HG03064 (cell line): ENCODE measurements around the gene ESM1.
"Not testable (repeated sequence)": the region's sequence is repeated elsewhere in the genome, so short reads cannot be mapped to it uniquely, and the experiment has no call there.

Source experiments
- ATAC-seq: cut with Tn5 transposase; IDR thresholded peaks from one replicate; pipeline ENCODE4 v1.9.1; 2021; ENCODE audit warnings: low read depth; ENCODE audit not compliant: unreplicated experiment

Gene ESM1

GRCh38 chr5:54985301-54986268 lies at the start of gene ESM1:
Gene ESM1, minus strand, starts transcription at chr5:54985593. Its CDS starts 76 bp downstream, at chr5:54985517.
- no peak for ATAC-seq

DNA sequence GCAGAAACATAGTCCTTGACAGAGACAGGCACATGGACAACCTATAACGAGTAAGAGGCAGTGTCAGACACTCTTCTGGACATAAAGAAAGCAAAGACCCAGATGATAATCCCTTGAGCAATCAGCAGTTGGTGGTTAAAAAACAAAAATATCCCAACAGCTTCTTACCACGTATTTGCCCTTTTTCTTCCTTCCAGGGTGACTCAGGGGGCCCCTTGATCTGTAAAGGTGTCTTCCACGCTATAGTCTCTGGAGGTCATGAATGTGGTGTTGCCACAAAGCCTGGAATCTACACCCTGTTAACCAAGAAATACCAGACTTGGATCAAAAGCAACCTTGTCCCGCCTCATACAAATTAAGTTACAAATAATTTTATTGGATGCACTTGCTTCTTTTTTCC lies 48.2 kb upstream of the ESM1 start:
- ATAC-seq, result no peak

- ATAC-seq, result no peak
Measured at GRCh38 chr5:55031492-55031891, 46.1 kb upstream of the ESM1 start.

DNA sequence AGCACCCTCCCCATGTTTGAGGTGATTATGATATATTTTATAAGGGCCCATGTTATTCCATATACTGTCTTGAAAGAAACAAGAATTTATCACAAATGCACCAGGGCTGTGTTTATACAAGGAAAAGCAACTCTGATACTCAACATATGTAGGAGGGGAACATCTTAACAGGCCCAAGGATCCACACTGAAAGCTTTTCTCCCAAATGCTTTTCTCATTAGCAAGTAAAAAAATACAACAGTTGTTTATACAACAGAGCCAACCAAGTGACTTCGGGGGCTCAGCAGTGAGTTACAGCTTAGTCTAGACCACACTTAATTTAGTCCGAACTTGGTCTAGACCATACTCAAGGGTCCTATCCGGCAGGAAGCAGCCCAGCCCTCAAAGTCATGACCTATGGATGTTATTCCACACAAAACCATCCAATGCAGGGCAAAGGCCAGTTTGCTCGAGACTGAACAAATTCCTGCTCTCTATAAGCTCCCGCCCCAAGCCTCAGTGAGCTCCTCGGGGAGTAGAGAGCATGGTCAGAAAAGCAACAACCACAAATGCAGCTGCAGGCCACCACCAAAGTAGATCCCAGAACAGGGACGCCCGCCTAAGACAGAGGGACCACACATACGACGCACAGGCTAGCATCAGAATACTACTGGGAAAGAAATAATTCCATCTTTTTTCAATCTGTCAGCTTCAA lies 45.4 kb upstream of the ESM1 start:
- ATAC-seq, result no peak

GRCh38 chr5:55030220-55030619 lies 44.8 kb upstream of the ESM1 start:
- ATAC-seq, result no peak

GRCh38 chr5:55027595-55027994 lies 42.2 kb upstream of the ESM1 start:
- no peak for ATAC-seq

- ATAC-seq, result no peak
Measured at GRCh38 chr5:55022450-55022849, 37.1 kb upstream of the ESM1 start.

- no peak for ATAC-seq
Measured at GRCh38 chr5:55021821-55022220, 36.4 kb upstream of the ESM1 start.

DNA sequence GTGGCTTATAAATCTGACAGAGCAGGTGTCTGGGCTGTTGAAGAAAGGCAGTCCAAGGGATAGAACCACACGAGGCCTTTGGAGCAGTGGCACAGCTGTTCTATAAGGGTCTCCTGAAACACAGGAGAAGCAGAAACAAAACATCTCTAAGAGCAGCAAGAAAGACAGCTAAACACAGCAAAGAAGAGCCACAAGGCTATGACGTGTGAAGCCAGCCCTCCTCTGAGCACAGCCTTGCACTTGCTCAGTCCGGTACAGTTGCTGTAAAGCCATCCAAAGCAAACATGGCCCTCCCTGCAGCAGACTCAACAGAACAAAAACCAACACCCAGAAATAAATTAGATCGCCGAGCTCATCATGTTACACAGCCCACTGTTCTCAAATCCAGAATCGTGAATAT lies 36.0 kb upstream of the ESM1 start:
- ATAC-seq, result no peak

GRCh38 chr5:55010149-55010548 lies 24.8 kb upstream of the ESM1 start:
- ATAC-seq, result not testable (repeated sequence)

DNA sequence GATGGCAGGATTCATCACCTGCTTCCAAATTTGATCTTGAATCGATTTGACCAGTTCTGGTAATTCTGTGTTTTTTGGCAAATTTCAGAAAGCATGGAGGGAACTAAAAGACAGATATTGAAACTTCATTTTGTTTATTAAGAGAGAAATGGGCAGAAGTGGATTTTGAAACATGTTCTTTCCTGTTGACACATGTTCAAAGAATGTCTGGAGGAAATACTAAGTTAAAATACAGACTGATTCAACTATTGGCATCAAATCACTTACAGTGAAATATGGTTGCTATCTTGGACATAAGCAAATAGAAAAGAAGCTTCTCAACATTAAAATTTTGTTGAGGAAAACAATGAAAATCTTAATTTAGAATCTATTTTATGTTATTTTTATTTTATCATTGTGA lies 19.3 kb upstream of the ESM1 start:
- ATAC-seq, result no peak

- ATAC-seq, result no peak
Measured at GRCh38 chr5:55003432-55004065, 18.2 kb upstream of the ESM1 start.

GRCh38 chr5:55002166-55002565 lies 16.8 kb upstream of the ESM1 start:
- ATAC-seq, result not testable (repeated sequence)

GRCh38 chr5:54997081-54997480 lies 11.7 kb upstream of the ESM1 start:
- no peak for ATAC-seq

GRCh38 chr5:54996466-54996865 lies 11.1 kb upstream of the ESM1 start:
- ATAC-seq, result no peak

DNA sequence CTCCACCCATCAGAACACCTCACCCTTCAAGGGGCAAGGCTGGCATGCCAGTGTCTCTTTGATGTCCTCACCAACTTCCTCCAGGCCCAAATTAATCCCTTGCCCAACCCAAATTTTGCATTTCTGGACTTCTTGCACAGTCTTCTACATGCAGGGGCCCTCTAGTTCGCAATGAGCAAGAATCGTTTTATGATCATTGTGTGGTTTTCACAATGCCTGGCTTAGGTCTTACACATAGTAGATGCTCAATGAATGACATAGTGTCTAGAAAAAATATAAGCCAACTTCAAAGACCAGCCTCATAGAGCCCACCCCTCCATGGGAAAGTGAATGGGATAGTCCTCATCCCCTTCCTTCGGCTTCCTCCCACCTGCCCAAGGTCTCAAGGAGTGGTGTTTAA lies 9.8 kb upstream of the ESM1 start:
- no peak for ATAC-seq

DNA sequence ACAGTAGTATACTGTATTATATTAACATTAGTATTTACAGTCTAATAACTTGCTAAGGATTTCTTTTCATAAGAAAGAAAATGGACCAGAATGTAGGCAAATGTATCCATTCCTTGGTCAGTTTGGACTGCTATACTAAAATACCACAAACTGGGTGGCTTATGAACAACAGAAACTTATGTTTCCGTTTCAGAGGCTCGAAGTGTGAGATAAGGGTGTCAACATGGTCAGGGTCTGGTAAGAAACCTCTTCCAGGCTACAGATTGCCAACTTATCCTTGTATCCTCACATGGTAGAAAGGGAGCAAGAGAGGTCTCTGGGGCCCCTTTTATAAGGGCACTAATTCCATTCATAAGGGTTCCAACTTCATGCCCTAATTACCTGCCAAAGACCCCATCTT lies 9.2 kb upstream of the ESM1 start:
- ATAC-seq, result no peak

GRCh38 chr5:54993318-54993717 lies 7.9 kb upstream of the ESM1 start:
- ATAC-seq, result no peak

- no peak for ATAC-seq
Measured at GRCh38 chr5:54991416-54991815, 6.0 kb upstream of the ESM1 start.

DNA sequence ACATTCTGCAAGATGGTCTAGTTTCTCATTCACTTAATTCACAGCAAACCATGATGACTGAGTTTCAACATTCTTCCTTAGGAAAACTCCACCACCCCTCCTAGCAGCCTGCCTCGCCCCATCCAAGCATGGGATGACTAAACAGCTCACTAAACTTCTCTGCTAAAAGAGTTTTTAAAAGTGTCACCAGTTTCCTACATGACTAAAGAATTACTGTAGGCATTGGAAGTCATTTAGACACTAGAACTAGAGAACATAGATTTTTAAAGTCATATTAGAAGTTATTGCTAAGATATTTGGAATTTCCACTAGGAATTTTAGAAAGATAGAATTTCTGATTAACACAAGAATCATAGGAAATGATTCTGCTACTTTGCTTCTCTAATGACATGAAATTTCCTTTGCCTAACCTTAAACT lies 5.5 kb upstream of the ESM1 start:
- ATAC-seq, result no peak

- ATAC-seq, result no peak
Measured at GRCh38 chr5:54988817-54989216, 3.4 kb upstream of the ESM1 start.
